ENCODE data around the gene NKD1.
"Not testable (repeated sequence)": the region's sequence is repeated elsewhere in the genome, so short reads cannot be mapped to it uniquely, and the experiment has no call there.

The NKD1 gene

GRCh38 chr16:50576403-50577113 is 28.4 kb downstream of the NKD1 start:
- Histone ChIP-seq H3K9ac (ENCODE audit: low read depth, low read length) (no peak overlapping the region), H3K4me1 (ENCODE audit: insufficient read depth, low read length) (peaks cover 8% of the 10 kb centered on the region), H3K4me3 (ENCODE audit: low read length) (no peak overlapping the region), H3K27ac (ENCODE audit: low read length) (no peak overlapping the region), H3K9me3 (ENCODE audit: insufficient read depth, low read depth, low read length) (no peaks in the 10 kb centered on the region), H3K27me3 (ENCODE audit: insufficient read depth, low read length) (no peaks in the 10 kb centered on the region), H3K36me3 (ENCODE audit: insufficient read depth, low read depth, low read length) (no peaks in the 10 kb centered on the region)

GRCh38 chr16:50578137-50578536 is 29.9 kb downstream of the NKD1 start:
- H3K9me3 ChIP-seq (ENCODE audit: insufficient read depth, low read depth, low read length): no peaks in the 10 kb centered on the region
- H3K9ac ChIP-seq (ENCODE audit: low read depth, low read length): no peak overlapping the region
- no peak overlapping the region for H3K4me3 ChIP-seq (ENCODE audit: low read length)
- no peaks in the 10 kb centered on the region for H3K27me3 ChIP-seq (ENCODE audit: insufficient read depth, low read length)
- no peak overlapping the region for H3K27ac ChIP-seq (ENCODE audit: low read length)
- peaks cover 10% of the 10 kb centered on the region for H3K4me1 ChIP-seq (ENCODE audit: insufficient read depth, low read length)
- H3K36me3 ChIP-seq (ENCODE audit: insufficient read depth, low read depth, low read length): no peaks in the 10 kb centered on the region

DNA sequence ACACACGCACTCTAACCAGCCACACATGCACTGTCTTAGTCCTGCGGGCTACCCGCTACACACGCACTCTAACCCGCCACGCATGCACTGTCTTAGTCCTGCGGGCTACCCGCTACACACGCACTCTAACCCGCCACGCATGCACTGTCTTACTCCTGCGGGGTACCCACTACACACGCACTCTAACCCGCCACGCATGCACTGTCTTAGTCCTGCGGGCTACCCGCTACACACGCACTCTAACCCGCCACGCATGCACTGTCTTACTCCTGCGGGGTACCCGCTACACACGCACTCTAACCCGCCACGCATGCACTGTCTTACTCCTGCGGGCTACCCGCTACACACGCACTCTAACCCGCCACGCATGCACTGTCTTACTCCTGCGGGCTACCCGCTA is 31.2 kb downstream of the NKD1 start:
- not testable (repeated sequence) for H3K4me3 ChIP-seq (ENCODE audit: low read length); H3K9ac ChIP-seq (ENCODE audit: low read depth, low read length); H3K27me3 ChIP-seq (ENCODE audit: insufficient read depth, low read length); H3K9me3 ChIP-seq (ENCODE audit: insufficient read depth, low read depth, low read length); H3K36me3 ChIP-seq (ENCODE audit: insufficient read depth, low read depth, low read length); H3K27ac ChIP-seq (ENCODE audit: low read length)
- H3K4me1 ChIP-seq (ENCODE audit: insufficient read depth, low read length): peaks cover 10% of the 10 kb centered on the region

GRCh38 chr16:50580180-50580798 is 32.1 kb downstream of the NKD1 start:
- peaks cover 10% of the 10 kb centered on the region for H3K4me1 ChIP-seq (ENCODE audit: insufficient read depth, low read length)
- H3K9ac ChIP-seq (ENCODE audit: low read depth, low read length): no peak overlapping the region
- no peaks in the 10 kb centered on the region for H3K27me3 ChIP-seq (ENCODE audit: insufficient read depth, low read length)
- no peaks in the 10 kb centered on the region for H3K9me3 ChIP-seq (ENCODE audit: insufficient read depth, low read depth, low read length)
- no peak overlapping the region for H3K4me3 ChIP-seq (ENCODE audit: low read length)
- no peak overlapping the region for H3K27ac ChIP-seq (ENCODE audit: low read length)
- H3K36me3 ChIP-seq (ENCODE audit: insufficient read depth, low read depth, low read length): no peaks in the 10 kb centered on the region

DNA sequence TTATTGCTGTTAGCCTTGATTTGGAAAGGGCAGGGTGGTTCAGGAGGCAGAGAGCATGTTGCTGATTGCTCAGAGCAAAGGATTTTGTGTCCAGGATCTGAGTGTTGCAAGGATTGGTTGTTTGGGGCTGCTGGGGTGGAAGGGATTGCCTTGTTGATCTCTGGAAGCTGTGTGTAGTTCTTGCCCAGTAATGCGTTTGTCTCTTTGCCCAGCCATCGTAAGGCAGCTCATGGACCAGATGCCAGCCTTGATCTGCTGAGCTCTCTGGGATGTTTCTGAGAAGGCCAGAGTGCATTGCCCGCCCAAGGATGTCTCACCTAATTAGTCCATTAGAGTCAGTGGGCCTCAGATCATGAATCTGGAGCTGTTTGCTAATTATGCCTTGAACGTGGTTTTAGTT is 33.6 kb downstream of the NKD1 start:
- Histone ChIP-seq H3K4me1 (ENCODE audit: insufficient read depth, low read length) (peaks cover 10% of the 10 kb centered on the region), H3K9me3 (ENCODE audit: insufficient read depth, low read depth, low read length) (no peaks in the 10 kb centered on the region), H3K27ac (ENCODE audit: low read length) (no peak overlapping the region), H3K9ac (ENCODE audit: low read depth, low read length) (no peak overlapping the region), H3K27me3 (ENCODE audit: insufficient read depth, low read length) (no peaks in the 10 kb centered on the region), H3K36me3 (ENCODE audit: insufficient read depth, low read depth, low read length) (no peaks in the 10 kb centered on the region), H3K4me3 (ENCODE audit: low read length) (no peak overlapping the region)

DNA sequence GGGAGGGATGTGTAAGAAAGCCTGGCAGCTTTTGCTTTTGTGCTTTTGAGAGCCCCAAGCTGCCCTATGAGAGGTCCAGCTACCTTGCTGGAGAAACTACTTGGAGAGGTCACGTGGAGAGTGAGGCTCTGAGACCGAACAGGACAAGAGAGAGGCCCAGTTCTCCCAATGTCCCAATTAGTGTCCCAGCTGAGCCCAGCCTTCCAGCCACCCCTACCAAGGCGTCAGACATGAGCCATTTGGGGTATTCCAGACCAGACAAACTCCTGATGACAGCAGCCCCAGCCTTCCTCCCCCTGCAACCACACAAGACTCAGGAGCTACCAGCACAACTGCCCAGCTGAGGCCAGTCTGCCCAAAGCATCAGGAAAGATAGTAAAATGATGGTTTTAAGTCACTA is 35.0 kb downstream of the NKD1 start:
- Histone ChIP-seq H3K27me3 (ENCODE audit: insufficient read depth, low read length) (no peaks in the 10 kb centered on the region), H3K36me3 (ENCODE audit: insufficient read depth, low read depth, low read length) (no peaks in the 10 kb centered on the region), H3K4me3 (ENCODE audit: low read length) (no peak overlapping the region), H3K9ac (ENCODE audit: low read depth, low read length) (no peak overlapping the region), H3K27ac (ENCODE audit: low read length) (no peak overlapping the region), H3K9me3 (ENCODE audit: insufficient read depth, low read depth, low read length) (no peaks in the 10 kb centered on the region), H3K4me1 (ENCODE audit: insufficient read depth, low read length) (peaks cover 10% of the 10 kb centered on the region)

DNA sequence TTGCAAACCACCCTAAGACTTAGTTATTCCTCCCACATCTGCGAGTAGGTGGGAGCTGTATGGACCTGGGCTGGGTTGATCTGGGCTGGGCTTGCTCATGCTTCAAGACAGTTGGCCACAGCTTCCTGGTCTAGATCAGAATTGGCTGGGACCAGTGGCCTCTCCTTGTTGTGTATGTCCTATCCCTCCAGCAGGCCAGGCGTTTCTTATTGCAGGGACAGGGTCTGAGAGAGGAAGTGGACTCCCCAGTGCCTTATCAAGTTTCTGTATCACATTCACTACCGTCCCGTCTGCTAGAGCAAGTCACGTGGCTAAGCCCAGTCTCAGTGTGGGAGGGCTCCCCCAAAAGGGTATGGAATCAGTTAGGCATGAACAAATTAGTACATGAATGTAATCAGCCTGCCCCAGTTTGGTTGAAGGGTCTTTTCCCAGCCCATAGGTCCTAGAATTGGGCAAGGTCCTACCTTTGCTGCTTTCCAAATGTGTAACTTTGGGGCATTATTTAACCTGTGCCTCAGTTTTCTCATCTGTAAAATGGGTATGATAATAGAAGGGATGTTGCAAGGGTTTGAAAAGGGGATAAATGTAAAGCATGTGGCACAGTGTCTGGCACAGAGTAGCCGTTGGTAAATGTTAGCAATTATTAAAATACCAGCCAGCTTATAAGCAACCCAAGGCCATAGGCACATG is 36.0 kb downstream of the NKD1 start:
- no peaks in the 10 kb centered on the region for H3K9me3 ChIP-seq (ENCODE audit: insufficient read depth, low read depth, low read length)
- H3K9ac ChIP-seq (ENCODE audit: low read depth, low read length): no peak overlapping the region
- H3K4me1 ChIP-seq (ENCODE audit: insufficient read depth, low read length): peaks cover 10% of the 10 kb centered on the region
- H3K27me3 ChIP-seq (ENCODE audit: insufficient read depth, low read length): no peaks in the 10 kb centered on the region
- no peak overlapping the region for H3K4me3 ChIP-seq (ENCODE audit: low read length)
- no peaks in the 10 kb centered on the region for H3K36me3 ChIP-seq (ENCODE audit: insufficient read depth, low read depth, low read length)
- H3K27ac ChIP-seq (ENCODE audit: low read length): no peak overlapping the region

- Histone ChIP-seq H3K9ac (ENCODE audit: low read depth, low read length) (no peak overlapping the region), H3K9me3 (ENCODE audit: insufficient read depth, low read depth, low read length) (no peaks in the 10 kb centered on the region), H3K36me3 (ENCODE audit: insufficient read depth, low read depth, low read length) (no peaks in the 10 kb centered on the region), H3K4me3 (ENCODE audit: low read length) (no peak overlapping the region), H3K4me1 (ENCODE audit: insufficient read depth, low read length) (peaks cover 10% of the 10 kb centered on the region), H3K27ac (ENCODE audit: low read length) (no peak overlapping the region), H3K27me3 (ENCODE audit: insufficient read depth, low read length) (no peaks in the 10 kb centered on the region)
Measured at GRCh38 chr16:50585331-50585776, 37.2 kb downstream of the NKD1 start.

DNA sequence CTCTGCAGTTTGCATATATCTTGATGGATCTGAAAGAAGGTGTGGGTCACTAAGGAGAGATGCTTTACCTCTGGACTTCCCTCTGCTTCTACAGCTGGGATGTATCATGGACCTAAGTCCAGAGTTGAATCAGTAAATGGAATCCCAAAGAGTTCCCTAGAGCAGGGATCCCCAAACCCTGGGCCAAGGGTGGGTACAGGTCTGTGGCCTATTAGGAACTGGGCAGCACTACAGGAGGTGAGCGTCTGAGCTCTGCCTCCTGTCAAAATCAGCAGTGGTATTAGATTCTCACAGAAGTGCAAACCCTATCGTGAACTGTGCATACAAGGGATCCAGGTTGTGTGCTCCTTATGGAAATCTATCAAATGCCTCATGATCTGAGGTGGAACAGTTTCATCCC is 39.3 kb downstream of the NKD1 start:
- no peak overlapping the region for H3K9ac ChIP-seq (ENCODE audit: low read depth, low read length)
- no peak overlapping the region for H3K27ac ChIP-seq (ENCODE audit: low read length)
- no peaks in the 10 kb centered on the region for H3K9me3 ChIP-seq (ENCODE audit: insufficient read depth, low read depth, low read length)
- peaks cover 5% of the 10 kb centered on the region; the same call in 1 of the 2 replicates for H3K4me1 ChIP-seq (ENCODE audit: insufficient read depth, low read length)
- H3K36me3 ChIP-seq (ENCODE audit: insufficient read depth, low read depth, low read length): no peaks in the 10 kb centered on the region
- no peak overlapping the region for H3K4me3 ChIP-seq (ENCODE audit: low read length)
- H3K27me3 ChIP-seq (ENCODE audit: insufficient read depth, low read length): no peaks in the 10 kb centered on the region

- Histone ChIP-seq H3K4me1 (ENCODE audit: insufficient read depth, low read length) (peaks cover 5% of the 10 kb centered on the region; the same call in 1 of the 2 replicates), H3K9me3 (ENCODE audit: insufficient read depth, low read depth, low read length) (no peaks in the 10 kb centered on the region), H3K9ac (ENCODE audit: low read depth, low read length) (no peak overlapping the region), H3K36me3 (ENCODE audit: insufficient read depth, low read depth, low read length) (no peaks in the 10 kb centered on the region), H3K4me3 (ENCODE audit: low read length) (no peak overlapping the region), H3K27me3 (ENCODE audit: insufficient read depth, low read length) (no peaks in the 10 kb centered on the region), H3K27ac (ENCODE audit: low read length) (no peak overlapping the region)
Measured at GRCh38 chr16:50588276-50588675, 40.1 kb downstream of the NKD1 start.

- Histone ChIP-seq H3K4me1 (ENCODE audit: insufficient read depth, low read length) (peaks cover 8% of the 10 kb centered on the region; the same call in 1 of the 2 replicates), H3K36me3 (ENCODE audit: insufficient read depth, low read depth, low read length) (no peaks in the 10 kb centered on the region), H3K4me3 (ENCODE audit: low read length) (no peak overlapping the region), H3K27ac (ENCODE audit: low read length) (no peak overlapping the region), H3K27me3 (ENCODE audit: insufficient read depth, low read length) (no peaks in the 10 kb centered on the region), H3K9me3 (ENCODE audit: insufficient read depth, low read depth, low read length) (no peaks in the 10 kb centered on the region), H3K9ac (ENCODE audit: low read depth, low read length) (no peak overlapping the region)
Measured at GRCh38 chr16:50591209-50591608, 43.0 kb downstream of the NKD1 start.

All from iPS-20b (cell line).